Measurements from ENCODE around the gene CIAO3. TPM values are rescaled to one million over a fixed set of nuclear protein-coding genes. Genes with fewer than 3 reads are reported as not detected.

CIAO3 gene
- total and polyA plus RNA-seq, 7 donors: 12.3 to 43.0 (median 25.9) TPM

GRCh38 chr16:783404-784161 lies 42.8 kb upstream of the CIAO3 start:
- TF ChIP-seq CTCF (IDR thresholded peaks at IDR 0.05): no peak
- no peak overlapping the region for H3K27ac ChIP-seq
- intact Hi-C loops (cut with DNase I): loop anchor here in 1 of 2 donors (2.0 to 10.0 kb wide), 2 partner anchors 73 to 209 kb away; no protein-coding TSS in a partner anchor
- ATAC-seq (no peak), DNase-seq (peak in 1 of 2 donors; percentile 43)
- peaks cover 0 to 49% (median 4%) of the 10 kb centered on the region in 3 donors for H3K27me3 ChIP-seq (ENCODE audit: insufficient read depth in 3 of 3, low read length in 2 of 3)
- no peak overlapping the region for H3K4me3 ChIP-seq
- peaks cover 7% of the 10 kb centered on the region for H3K4me1 ChIP-seq
- no peaks in the 10 kb centered on the region for H3K9me3 ChIP-seq
- WGBS, 3 donors: 15 to 27% (median 21%) methylated on average over 16 to 17 of the region's 17 CpGs
- no peaks in the 10 kb centered on the region for H3K36me3 ChIP-seq (ENCODE audit: insufficient read depth in 1 of 2, low read depth in 1 of 2)

GRCh38 chr16:782766-783403 lies 42.1 kb upstream of the CIAO3 start:
- no peak for TF ChIP-seq CTCF (IDR thresholded peaks at IDR 0.05)
- no peaks in the 10 kb centered on the region for H3K9me3 ChIP-seq
- H3K4me3 ChIP-seq: no peak overlapping the region
- H3K4me1 ChIP-seq: peaks cover 7% of the 10 kb centered on the region
- WGBS, 3 donors: 61 to 67% (median 61%) methylated on average over 22 to 36 of the region's 36 CpGs
- no peak overlapping the region for H3K27ac ChIP-seq
- no peak for DNase-seq
- no peaks in the 10 kb centered on the region for H3K36me3 ChIP-seq (ENCODE audit: insufficient read depth in 1 of 2, low read depth in 1 of 2)
- no peak for ATAC-seq
- peaks cover 0 to 56% (median 9%) of the 10 kb centered on the region in 3 donors for H3K27me3 ChIP-seq (ENCODE audit: insufficient read depth in 3 of 3, low read length in 2 of 3)
- intact Hi-C loops (cut with DNase I): loop anchor here in 1 of 2 donors (10.0 kb wide), 1 partner anchor 208 kb away; no protein-coding TSS in a partner anchor

DNA sequence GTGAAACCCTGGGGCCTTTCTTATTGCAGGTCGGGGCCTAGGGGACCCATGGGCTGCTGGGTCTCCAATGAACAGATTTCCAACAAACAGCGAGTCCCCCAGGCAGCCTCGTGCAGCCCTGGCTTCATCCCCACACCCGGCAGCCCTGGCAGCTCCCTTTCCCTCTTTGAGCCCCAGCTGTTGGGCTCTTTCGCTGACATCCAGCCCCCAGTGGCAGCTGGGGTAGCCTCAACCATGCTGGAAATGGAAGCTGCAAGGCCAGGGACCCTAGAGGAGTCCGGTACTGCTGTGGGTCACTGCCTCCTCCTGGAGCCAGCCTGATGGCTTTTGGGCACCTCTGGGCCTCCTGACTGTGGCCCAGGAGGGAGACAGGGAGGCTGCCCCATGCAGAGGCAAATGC lies 41.5 kb upstream of the CIAO3 start:
- H3K4me3 ChIP-seq: no peak overlapping the region
- TF ChIP-seq CTCF (IDR thresholded peaks at IDR 0.05): no peak
- no peaks in the 10 kb centered on the region for H3K9me3 ChIP-seq
- intact Hi-C loops (cut with DNase I): loop anchor here in 1 of 2 donors (10.0 kb wide), 1 partner anchor 207 kb away; no protein-coding TSS in a partner anchor
- peaks cover 0 to 61% (median 10%) of the 10 kb centered on the region in 3 donors for H3K27me3 ChIP-seq (ENCODE audit: insufficient read depth in 3 of 3, low read length in 2 of 3)
- no peak for ATAC-seq
- WGBS, 3 donors: 17 to 31% (median 24%) methylated on average over 6 of the region's 6 CpGs
- no peak for DNase-seq
- peaks cover 3% of the 10 kb centered on the region for H3K4me1 ChIP-seq
- no peak overlapping the region for H3K27ac ChIP-seq
- H3K36me3 ChIP-seq (ENCODE audit: insufficient read depth in 1 of 2, low read depth in 1 of 2): no peaks in the 10 kb centered on the region

GRCh38 chr16:781346-782010 lies 40.7 kb upstream of the CIAO3 start:
- H3K27ac ChIP-seq: no peak overlapping the region
- no peak for DNase-seq
- H3K4me3 ChIP-seq: no peak overlapping the region
- no peaks in the 10 kb centered on the region for H3K4me1 ChIP-seq
- no peaks in the 10 kb centered on the region for H3K36me3 ChIP-seq (ENCODE audit: insufficient read depth in 1 of 2, low read depth in 1 of 2)
- TF ChIP-seq CTCF (IDR thresholded peaks at IDR 0.05): no peak
- 69 to 81% (median 78%) methylated on average over 18 to 19 of the region's 19 CpGs for WGBS, 3 donors
- H3K9me3 ChIP-seq: no peaks in the 10 kb centered on the region
- H3K27me3 ChIP-seq (ENCODE audit: insufficient read depth in 3 of 3, low read length in 2 of 3): peaks cover 0 to 66% (median 10%) of the 10 kb centered on the region in 3 donors
- no peak for ATAC-seq
- intact Hi-C loops (cut with DNase I): loop anchor here in 1 of 2 donors (10.0 kb wide), 1 partner anchor 207 kb away; no protein-coding TSS in a partner anchor
